GM18526 (cell line): ENCODE data around the gene MAP3K1.

ENCODE experiments used
- POLR2A ChIP-seq: IDR thresholded peaks from 3 replicates; pipeline ENCODE4 v1.6.1; 2011; ENCODE audit not compliant: insufficient read length; ENCODE audit errors: extremely low read depth

Gene MAP3K1

DNA sequence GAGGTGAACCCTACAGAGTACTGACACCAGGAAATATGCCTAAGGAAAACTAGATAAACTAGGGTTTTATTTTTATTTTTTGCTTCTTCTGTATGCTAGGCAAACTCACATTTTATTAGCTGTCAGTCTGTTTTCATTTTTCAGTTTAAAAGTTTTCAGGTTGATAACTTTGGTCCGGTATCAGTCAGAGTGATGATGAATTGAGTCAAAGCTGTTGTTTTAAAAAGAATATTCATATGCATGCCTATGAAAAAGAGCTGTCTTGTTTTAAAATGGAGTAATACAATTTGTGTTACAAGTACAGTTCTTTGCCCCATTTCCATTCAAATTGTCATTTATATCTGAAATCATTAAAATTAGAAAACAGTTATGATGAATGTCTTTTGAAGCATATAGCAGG, 22.6 kb downstream of the MAP3K1 start:
- no peak for TF ChIP-seq POLR2A

DNA sequence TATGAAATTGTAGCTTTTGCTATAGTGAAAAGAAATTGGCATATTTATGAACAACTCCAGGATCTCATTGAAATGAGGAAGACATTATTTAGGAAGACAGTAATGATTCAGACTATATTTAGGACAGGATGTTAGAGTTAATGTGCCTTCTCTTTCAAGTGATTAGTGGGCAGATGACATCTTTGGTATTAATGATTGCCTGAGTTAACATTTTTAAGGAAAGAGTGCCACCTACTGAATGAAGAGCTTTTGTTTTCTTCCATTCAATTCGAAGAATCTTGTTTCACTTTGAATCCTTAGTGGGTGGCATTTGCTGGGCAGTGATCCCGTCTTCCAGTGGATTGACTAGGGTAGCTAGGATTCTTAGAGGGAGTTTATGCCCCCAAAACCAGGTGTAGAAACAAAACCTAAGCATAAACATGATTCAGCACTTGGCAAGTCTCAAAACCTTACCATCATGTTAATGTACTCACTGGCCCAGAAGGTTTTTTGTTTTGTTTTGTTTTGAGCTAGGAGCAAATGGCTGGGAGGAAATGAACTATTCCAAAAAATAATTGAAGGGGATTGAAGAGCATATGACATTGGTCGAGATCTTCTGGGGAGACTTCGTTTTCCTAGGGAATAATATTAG, 23.2 kb downstream of the MAP3K1 start:
- TF ChIP-seq POLR2A: no peak

DNA sequence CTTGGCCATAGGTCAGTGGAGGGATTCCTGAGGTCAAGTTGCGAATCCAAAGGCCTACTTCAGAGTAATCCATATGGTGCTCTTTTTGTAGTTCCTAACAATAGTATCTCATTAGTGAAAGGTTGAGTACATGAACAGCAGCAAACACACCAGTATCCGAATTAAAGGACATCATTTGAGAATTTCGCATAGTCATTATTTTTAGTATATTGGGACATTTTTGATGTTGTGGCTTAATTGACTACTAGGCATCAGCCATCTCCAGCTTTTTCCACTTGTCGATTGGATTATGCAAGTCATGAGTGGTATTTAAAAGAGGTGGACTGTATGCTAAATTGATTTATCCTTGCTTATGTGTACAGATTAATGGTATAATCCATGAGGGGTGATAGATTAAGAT, 23.7 kb downstream of the MAP3K1 start:
- no peak for TF ChIP-seq POLR2A

DNA sequence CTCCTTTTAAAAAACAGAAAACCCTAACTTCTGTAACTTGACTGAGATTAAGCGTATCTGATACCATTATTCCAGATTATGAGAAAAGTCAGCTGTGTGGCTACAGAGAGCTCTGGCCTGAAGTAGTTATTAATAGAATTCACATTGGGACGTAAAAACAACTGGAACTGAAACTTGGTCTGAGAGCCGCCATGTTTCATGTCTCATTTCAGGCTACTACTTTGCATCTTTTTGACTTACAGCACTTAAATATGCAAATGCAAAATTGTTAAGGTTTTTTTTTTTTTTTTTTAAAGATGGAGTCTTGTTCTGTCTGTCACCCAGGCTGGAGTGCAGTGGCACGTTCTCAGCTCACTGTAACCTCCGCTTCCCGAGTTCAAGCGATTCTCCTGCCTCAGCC, 25.2 kb downstream of the MAP3K1 start:
- no peak for TF ChIP-seq POLR2A

DNA sequence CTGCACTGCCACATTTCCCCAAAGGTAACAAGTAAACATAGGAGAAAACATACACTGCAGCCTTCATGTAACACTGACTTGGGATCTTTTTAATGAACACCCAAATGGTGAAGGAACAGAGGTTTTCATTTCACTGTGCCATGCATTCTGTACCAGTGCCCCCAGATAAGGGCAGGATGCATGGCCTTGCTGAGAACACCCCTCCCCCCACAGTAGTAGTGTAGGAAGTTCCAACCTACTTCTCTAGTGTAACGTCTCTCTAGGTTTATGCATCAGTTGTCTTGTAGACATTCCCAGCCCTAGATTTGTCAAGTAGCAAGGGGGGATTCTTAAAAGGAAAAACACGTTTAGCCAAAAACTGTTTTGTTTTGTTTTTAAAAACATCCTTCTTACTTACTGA, 29.9 kb downstream of the MAP3K1 start:
- TF ChIP-seq POLR2A: no peak

DNA sequence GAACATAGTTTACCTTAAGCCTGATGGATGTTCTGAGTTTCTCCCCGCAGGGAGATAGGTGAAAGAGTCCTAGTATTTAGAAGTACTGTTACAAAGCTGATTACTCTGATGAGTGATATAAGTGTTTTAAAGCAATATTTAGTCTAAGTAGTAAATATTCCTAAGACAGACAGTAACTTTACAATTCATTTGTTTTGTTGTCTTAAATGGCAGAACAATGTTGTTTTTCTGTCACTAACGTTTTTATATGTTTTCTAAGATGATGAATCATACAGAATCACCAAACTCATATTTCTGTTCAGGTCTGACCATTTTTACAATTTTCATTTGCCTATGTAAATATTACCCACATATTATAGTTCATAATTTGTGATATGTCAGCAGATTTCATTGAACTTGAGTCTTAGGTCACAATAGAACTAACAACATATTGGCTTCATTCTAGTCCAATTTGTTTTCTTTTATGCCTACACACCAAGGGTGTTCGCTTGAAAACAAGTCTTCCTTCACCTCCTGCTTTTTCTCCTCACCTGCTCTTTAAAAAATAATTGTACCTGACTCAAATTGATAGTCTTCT, 30.6 kb downstream of the MAP3K1 start:
- TF ChIP-seq POLR2A: no peak

DNA sequence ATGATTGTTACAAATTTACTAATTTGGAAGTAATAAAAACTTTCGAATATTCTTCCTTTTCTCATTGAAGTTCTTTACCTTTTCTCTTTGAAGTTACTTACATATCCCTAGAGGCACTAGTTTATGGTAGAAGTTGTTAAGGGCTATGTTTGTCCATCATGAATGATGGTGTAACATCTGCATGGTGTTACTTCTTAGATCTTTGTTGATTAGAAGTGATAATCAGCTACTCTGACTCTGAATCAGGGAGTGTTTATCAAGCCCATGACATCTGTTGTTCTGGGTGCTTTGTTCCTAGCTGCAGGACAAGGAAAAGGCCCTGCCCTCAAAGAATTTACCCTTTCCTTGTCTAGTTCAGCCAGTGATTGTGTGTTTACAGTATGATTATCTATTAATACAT, 32.9 kb downstream of the MAP3K1 start:
- no peak for TF ChIP-seq POLR2A

DNA sequence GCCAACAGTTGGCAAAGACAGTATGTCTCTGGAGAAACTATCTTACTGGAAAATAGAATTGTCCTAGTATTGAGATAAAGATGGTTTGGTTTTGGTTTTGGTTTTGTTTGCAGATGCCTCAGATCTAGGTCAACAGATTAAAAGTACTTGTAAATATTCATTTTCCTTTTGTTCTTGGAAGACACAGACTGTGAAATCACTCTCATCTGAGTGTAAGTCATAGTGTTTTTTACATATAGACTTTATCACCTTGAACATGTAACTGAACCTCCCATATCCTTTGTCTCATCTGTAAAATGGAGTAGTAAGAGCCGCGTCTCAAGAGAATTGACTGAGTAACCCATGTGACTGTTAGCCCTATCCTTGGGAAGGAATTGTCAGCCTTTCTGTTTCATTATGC, 34.3 kb downstream of the MAP3K1 start:
- TF ChIP-seq POLR2A: no peak

DNA sequence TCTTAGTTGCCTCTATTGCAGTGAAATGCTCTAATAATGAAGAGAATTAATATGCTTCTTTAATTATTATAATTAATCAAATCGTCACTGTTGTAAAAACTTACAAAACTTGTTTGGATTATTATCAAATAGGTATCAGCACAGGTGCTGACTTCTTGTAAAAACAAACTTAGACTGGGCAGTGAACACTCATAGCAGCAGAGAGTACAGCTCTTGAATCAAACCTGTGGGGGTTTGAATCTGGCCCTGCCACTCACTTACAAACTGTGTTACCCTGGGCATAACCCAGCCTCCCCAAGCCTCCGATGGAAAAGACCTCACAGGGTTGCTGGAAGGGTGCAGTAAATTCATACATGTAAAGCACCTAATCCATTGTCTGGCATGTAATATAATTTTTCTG, 35.1 kb downstream of the MAP3K1 start:
- TF ChIP-seq POLR2A: no peak

DNA sequence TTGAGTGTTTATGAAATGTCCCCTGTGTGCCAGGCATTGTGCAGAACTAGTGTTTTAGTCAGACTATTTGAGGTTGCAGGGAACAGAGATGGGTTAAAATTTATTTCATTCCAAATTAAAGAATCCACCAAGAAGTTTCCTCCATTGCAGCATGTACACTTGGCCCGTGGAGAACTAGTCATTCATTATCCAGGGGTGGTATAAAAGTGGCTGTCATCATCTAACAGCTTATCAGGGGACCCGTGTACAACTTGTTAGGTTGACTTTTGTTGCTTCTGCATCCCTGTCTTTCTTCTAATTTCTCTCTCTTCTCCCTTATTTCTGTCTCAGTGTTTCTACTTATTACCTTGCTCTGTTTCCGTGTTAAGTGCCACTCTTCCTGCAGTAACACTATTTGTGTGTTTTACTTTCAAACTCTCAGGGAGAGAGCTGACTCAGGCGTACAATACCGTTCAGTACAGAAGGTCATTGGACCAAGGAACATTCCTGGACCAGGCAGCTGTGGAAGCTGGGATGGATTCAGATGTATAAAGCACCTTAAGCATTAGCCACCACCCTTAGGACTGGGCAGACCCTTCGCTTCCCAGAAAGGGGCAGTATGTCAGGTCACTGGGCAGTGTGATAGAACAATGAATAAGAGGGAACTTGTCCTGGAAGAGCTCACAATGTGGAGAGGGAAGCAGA, 36.1 kb downstream of the MAP3K1 start:
- TF ChIP-seq POLR2A: no peak

DNA sequence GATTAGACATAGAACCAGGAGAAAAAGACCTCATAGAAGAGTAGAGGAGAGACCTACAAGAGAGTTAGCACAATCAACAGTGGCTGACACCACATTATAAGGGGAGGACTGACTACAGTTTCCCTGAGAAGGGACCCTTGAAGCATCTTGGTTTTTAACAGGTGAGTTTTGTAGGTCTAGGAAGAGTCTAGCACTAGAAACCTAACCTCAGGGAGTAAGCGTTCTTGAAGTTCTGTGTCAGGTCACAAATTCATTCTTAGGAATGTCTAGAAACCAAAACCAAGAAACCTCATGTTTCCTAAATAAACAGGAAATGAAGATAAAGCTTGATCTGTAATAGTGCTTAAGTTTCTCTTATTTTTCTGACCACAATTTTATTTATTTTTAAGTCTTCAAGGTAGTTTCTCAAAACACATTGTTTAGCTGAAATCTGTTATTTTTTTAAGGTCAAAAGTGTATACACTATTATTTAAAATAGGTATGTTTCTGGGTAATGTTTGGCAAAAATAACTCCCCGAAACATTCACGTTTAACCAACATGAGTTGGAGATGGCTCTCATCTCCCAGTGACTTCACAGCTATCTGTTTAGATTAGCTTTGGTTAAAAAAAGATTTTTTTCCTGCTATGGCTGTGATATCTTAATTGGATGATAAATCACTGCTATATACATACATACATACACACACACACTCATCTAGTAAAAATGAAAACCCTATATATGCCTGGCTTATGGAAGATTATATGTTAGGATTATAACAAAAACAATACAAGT, 37.1 kb downstream of the MAP3K1 start:
- no peak for TF ChIP-seq POLR2A

DNA sequence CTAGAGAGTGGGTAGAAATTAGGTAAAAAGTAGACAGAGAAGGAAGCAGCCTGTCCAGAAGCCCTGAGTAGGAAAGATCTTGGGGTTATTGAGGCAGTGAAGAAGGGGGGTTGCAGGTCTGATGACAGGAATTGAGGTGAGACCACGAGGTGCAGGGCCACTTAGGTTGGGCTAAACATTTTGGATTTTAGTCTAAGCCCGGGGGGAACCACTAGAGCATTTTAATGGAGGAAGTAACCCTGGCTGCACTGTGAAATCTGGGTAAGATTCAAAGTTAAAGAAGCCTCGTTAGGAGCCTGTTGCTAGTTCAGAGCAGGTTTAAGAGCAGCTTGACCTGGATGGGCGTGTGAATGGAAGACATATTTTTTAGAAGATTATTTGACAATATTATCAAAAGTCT, 38.3 kb downstream of the MAP3K1 start:
- TF ChIP-seq POLR2A: no peak

DNA sequence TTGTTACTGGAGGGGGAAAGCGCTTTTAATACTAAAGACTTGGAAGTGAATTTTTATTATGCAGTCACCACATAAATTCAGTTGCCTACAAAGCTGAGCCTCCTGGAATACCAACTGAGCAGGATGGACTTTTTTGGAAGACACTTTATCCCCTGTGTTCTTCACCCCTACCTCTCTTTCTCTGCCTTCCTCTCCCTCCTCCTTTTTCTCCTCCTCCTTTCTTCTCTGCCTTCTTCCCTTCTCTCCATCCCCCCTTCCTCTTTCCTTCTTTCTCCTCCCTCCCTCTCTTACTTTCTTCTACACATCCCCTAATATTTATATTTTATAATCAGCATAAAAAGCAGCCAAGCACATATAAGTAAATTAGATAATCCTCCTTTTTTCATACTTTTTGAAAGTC, 39.6 kb downstream of the MAP3K1 start:
- no peak for TF ChIP-seq POLR2A

DNA sequence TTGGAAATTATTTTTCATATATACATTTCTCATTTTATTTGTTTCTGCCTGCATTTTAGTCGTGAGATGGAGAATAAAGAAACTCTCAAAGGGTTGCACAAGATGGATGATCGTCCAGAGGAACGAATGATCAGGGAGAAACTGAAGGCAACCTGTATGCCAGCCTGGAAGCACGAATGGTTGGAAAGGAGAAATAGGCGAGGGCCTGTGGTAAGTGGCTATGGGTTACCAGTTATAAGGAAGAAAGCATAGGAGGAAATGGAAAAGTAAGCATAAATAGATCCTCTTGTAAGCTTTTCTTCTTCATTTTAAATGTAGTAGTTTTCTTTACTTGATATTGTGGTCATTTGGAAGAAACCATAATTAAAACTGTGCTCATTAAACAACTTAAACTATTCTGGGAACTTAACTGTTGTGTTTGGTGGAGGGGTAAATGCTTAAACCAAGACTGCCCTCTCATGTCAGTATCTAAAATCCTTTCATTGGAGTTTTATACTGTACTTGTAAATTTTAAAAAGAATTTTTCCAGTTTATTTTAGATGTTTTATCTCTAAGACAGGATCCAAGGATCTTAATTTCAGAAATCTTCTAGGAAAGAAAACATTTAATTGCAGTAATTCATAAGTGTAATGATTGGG, 41.3 kb downstream of the MAP3K1 start:
- no peak for TF ChIP-seq POLR2A

DNA sequence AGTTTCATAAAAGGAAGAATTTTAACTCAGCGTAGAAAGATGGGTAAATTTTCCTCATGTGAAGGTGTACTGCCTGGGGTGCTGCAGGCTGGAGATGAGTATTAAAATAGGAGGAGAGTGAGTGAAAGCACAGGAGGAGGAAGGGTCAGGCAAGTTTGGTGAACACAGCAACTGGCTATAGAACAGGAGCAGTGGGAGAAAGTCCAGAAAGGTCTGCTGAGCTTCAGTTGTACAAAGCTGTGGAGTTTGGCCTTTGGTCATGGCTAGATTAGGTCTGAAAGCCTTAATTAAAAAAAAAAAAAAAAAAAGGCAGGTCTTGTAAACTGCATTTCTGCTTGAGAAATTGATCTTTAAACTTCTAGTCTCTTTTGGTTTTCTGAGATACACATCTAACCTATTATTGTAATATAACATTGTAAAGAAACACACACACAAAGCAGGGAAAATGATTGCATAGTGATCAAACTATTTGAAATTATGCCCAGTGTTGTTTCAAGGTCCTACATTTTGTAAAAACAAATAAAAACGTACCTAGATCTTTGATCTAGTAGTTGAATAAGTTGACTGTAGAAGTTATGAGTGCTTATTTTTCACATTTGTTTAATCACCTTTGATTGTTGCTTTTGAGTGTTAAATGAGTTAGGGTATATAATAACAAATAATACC, 43.6 kb downstream of the MAP3K1 start:
- TF ChIP-seq POLR2A: no peak
